Left renal pelvis (tissue), 4 donors: Measurements from ENCODE around the gene ST7. TPM values are rescaled to one million over a fixed set of nuclear protein-coding genes. Genes with fewer than 3 reads are reported as not detected.
"Not testable (repeated sequence)": the region's sequence is repeated elsewhere in the genome, so short reads cannot be mapped to it uniquely, and the experiment has no call there.

Source experiments
- DNase-seq, 4 donors: peaks; one replicate each; pipeline ENCODE4 v3.0.0-alpha.2; 2013; ENCODE audit warnings: low read depth in 4 of 4, low spot score in 3 of 4
- polyA plus RNA-seq, 4 donors: library from polyadenylated mRNA; unstranded; fragments of 120-200 nt; gene quantifications; one replicate each; pipeline ENCODE4 v1.2.1, GENCODE V29; 2013; ENCODE audit not compliant: insufficient read length in 4 of 4

ST7 gene
- polyA plus RNA-seq, 4 donors = 18.4 to 28.5 (median 27.0) TPM

DNA sequence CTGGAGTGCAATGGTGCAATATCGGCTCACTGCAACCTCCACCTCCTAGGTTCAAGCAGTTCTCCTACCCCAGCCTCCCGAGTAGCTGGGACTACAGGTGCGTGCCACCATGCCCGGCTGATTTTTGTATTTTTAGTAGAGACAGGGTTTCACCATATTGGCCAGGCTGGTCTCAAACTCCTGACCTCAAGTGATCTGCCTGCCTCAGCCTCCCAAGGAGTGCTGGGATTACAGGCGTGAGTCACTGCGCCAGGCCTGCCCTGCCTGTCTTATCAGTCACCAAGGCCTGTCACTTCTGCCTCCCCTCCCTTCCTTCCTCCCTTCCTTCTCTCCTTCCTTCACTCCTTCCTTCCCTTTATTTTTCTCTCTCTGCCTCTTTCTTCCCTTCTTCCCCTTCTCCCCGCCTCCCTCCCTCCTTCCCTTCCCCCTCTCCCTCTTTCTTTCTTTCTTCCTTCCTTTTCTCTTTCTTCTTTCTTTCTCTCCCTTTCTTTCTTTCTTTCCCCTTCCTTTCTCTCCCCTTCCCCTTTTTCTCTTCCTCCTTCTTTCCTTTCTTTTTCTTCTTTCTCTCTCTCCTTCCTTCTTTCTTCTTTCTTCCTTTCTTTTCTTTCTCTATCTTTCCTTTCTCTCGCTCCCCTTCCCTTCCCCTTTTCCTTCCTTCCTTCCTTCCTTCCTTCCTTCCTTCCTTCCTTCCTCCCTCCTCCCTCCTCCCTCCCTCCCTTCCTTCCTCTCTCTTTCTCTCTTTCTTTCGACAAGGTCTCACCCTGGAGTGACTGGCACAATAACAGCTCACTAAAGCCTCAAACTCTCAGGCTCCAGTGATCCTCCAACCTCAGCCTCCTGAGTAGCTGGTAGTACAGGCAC lies 3.1 kb upstream of the ST7 start:
- DNase-seq = no peak

DNA sequence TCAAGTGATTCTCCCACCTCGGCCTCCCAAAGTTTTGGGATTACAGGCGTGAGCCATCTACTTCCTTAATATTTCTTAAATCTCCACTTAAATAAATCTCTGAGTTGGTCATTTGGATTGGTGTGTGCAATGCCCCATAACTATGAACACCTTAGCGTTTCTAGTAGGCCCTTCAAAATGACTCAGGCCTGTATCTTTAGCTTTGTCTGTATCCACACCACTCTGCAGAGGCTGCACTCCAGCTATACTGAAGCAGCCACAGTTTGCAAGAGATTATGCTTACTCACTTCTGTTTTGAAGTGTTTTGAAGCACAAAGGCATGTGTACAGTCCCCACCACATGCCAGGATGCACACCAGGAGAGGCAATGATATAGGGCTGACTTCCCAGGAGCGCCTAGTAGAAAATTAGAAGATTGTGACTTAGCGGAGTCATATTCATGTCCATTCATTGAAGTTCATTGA lies 2.4 kb upstream of the ST7 start:
- no peak for DNase-seq

DNA sequence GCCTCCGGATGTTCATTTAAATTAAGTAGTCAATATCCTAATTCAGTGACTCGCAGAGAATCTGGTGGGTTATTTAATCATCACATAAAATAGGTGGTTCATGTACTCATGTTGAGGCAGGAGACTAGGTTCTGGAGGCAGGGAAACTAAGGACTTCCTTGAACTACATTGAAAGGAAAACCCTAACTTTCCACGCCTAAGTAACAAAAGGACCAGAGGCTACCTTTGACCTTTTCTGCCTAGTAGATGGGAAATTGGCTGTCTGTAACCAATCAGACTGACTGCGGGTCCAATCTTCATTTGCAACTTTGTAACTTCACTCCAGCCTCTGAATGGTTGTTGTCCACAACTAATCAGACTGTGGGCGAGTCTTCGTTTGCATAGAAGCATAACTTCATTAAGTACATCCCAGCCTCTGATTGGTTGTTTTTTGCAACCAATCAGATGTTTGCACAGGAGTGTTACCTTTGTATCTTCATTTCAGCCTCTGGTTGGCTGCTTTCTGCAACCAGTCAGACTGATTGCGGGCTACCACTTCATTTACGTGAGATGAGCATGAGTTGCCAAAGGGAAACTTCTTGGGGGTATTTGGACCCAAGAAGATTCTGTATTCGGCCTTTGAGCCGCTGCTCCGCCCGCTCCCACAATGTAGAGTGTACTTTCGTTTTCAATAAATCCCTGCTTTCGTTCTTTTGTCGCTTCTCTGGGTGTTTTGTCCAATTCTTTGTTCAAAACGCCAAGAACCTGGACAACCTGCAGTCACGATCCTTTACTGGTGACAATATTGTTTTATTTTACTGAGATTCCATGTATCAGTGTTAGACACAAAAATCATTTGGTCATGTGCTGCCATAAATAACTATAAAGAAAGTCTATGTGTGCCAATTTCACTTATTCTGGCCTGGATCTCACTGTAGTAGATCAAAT lies 1.7 kb upstream of the ST7 start:
- DNase-seq = no peak

DNA sequence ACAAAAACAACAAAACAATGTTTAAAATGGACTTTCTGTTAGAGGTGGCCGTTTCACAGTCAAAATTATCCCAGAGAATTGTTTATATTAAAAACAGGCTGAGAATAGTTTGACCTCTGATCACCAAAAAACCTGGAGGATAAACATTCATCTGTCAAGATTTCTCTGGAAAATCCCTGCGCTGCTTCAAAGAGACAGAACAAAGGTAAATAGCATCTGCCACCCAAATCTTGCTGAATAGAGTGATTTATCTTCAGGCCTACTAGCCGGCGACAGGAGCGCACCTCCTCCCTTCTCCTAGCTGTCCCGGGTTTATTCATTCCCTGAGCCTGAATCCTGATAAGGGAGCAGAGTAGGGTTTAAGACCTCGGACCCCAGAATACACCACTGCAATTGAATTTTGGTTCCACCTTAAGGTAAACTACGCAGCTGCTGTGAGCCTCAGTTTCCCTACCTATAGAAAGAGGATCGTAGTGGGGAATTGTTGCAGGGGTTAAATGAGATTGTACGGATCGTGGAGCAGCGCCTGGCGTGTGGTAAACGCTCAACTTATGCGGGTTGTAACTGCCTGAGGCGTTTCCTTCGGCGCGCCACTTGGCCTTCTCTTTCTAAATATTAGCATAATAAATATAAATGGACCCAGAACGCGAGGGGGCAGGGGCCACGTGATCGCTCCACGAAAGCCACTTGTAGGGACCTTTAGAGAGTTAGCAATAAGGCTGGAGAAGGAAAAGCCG lies 498 bp upstream of the ST7 start:
- DNase-seq = peak in 2 of 4 donors; percentile 31 to 40

DNA sequence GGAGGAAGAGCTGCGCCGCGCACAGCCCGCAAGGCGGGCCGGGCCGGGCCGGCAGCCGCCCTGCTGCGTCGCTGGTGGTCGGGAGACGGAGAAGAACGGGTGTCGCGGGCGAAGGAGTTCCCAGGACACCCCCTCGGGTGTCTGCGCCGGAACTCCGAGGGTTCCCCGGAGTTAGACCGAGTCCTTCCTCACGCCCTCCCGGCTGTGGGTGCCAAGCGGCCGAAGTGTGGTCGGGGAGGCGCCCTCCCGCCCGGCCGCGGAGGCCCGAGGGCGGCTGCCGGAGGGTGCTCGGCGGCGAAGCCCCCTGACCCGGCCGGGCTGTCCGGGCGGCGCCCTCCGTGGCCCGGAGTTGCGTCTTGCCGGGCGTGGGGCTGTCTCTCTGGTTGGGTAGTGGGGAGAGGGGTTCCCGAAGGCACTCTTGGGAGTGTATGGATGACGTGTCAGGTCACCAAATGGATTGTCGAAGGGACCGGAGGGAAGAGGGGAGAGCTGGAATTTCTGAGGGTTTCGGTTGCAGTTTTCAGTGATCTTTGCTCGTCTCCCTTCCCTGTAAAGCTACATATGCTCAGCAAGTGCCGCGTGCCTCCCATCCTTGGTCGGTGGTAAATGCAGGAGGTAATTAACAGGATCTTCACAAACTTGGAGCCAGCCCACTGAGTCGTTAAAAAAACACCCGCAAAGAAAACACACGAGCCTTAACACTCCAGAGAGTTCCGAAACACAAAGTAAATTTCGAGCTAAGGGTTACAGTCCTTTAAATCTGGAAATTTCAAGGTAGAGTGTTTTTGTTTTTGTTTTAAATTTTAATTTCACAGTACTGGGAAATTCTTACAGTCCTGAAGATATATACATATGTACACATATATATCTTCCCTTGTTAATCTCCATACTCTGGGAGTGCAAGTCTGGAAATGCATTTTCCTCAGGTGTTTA lies 871 bp downstream of the ST7 start:
- peak; percentile 58 to 81 (median 66) for DNase-seq

DNA sequence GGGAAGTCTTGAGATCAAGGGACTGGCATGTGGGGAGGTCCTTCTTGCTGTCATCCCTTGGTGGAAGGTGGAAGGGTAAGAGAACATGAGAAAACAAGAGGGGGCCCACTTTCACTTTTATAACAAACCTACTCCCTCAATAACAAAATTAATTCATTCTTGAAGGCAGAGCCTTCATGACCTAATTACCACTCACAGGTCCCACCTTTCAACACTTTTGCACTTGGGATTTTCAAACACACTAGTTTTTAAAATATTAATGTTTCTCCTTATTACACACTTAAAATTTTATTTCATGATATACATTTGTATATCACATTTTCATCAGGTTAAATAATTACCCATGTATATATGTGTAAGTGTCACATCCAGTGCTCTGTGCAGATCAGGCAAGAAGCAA lies 2.0 kb downstream of the ST7 start:
- DNase-seq = no peak

DNA sequence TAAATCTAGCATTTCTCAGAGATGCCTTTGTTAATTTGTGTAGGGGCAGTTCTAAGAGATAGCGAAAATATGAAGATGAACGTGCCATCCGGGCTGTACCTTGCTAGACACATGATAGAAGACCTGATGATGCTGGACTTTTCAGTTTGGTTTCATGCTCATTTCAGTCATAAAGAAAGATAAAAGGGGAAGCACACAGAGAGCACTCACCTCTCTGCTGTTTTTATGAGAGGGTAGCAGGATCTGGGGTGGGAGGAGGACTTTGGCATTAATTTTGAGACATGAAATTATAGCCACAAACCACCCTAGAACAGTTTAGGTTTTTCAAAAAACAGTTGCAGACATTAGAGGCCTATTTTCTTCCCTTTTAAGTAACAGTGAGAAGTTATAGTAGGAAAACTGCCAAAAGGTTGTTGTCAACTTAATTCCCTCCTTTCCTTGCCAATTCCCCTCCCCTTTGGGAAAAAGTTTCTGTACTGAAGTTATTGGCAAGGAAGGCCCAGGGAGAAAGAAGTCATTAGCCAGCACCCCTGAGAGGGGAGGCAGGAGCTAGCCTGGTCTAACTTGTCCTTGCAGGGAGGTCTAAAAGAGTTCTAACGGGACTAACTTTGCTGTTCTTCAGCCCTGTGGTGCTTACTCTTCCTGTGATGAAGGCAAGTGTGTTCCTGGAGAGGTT lies 2.6 kb downstream of the ST7 start:
- no peak for DNase-seq

DNA sequence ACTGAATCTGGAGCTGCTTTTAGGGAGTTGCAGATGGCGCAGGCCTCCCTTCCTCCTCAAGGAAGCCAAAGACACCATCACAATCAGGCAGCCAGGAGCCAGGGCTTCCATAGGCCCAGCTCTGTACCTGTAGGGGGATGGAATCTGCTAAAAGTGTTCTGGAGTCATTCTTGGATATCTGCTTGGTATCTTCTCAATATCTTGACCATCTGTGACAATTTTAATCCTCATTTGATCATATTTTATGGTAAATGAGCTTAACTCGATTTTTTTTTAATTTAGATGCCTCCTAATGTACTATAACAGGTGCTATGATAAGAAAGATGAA lies 3.1 kb downstream of the ST7 start:
- no peak for DNase-seq

DNA sequence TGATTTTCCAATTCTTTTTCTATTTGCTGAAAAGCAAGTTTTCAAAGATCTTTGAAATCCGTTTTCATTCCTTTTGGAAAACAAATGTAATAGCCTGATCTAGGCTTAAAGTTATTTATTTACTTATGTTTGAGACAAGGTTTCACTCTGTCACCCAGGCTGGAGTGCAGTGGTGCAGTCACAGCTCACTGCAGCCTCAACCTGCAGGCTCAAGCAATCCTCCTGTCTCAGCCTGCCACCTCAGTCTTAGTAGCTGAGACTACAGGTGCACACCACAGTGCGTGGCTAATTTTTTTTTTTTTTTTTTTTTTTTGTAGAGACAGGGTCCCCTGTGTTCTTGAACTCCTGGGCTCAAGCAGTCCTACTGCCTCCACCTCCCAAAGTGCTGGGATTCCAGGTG lies 4.6 kb downstream of the ST7 start:
- DNase-seq = no peak

DNA sequence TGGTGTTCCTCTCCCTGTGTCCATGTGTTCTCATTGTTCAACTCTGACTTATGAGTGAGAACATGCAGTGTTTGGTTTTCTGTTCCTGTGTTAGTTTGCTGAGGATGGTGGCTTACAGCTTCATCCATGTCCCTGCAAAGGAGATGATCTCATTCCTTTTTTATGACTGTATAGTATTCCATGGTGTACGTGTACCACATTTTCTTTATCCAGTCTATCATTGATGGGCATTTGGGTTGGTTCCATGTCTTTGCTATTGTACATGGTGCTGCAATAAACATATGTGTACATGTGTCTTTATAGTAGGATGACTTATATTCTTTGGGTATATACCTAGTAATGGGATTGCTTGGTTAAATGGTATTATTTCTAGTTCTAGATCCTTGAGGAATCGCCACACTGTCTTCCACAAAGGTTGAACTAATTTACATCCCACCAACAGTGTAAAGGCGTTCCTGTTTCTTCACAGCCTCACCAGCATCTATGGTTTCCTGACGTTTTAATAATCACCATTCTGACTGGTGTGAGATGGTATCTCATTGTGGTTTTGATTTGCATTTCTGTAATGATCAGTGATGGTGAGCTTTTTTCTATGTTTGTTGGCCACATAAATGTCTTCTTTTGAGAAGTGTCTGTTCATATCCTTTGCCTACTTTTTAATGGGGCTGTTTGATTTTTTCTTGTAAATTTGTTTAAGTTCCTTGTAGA lies 8.8 kb downstream of the ST7 start:
- DNase-seq = not testable (repeated sequence)

DNA sequence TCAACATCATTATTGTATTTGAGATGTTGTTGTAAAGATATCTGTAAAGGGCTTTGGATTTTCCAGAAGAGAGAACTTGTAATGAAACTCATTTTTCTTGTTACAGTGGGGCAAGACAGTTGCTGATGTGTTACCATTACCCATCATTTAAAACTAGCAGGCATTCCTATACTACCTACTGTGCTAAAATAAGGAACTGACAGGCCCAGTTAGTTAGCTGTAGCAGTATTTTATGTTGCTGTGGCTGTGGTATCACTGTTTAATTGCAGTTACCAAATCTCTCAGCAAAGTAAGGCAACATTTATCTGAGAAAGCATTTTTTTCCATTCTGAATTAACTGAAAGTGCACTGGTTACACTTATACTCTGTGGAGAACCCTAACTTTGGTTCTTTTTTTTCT lies 9.9 kb downstream of the ST7 start:
- DNase-seq = no peak

DNA sequence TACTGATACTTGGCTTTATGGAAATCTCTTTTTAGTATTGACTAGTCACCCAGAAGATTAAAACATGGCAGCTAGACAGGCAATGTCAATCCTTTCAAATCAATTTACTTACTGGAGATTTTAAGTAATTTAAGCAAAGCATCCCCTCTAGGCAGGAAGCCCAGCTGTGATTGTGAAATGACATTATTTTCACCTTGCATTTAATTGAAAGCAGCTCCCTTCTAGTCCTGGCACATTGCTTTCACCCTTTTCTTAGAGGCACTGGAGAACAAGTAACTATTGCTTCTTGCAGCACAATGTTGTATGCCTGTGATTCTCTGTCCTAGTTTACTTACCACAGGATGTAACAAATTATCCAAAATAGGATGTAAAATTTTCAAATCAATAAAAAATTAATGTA lies 13.3 kb downstream of the ST7 start:
- DNase-seq = no peak

DNA sequence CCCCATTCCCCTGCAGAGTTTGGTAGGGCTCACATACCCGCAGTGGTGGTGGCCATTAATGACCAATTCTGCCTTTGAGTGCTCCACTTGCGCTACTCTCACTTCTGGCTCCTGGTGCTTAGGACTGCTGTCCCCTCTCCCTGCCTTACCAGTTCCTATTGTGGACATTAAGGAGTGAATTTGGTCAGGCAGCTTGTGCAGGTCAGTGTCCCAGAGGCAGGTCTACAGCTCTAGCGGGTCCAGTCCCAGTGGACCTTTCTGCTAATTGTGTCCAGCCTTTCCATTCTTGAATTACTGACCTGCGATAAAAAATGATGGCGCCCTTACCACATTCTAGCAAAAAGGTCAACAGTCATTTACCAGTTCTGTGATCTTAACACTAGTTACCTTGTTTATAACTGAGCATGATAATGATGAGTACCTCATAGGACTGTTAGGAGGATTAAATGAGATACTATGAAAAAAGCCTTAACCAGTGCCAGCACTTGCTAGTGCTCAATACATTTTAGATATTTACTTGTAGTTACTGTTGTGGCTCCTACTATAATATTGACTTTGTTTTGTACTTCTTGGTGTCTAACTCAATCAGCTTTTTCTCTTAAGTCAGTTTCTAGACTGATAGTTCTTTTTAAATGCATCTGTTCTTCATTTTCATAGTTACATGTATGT lies 14.1 kb downstream of the ST7 start:
- DNase-seq = no peak

DNA sequence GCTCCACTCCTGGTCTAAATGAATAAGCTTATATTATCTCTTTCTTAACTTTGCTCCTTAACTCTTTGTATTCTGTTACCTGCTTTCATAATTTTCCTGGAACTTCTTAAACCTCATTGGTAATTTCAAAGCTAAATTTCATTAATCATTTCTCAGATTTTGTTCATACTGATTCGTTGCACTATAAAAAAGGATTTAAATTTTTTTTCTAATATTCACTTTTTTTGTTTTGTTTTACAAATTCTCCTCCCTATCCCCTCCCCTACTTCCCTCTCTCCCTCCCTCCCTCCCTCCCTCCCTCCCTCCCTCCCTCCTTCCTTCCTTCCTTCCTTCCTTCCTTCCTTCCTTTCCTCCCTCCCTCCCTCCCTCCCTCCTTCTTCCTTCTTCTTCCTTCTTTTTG lies 14.7 kb downstream of the ST7 start:
- DNase-seq = no peak

DNA sequence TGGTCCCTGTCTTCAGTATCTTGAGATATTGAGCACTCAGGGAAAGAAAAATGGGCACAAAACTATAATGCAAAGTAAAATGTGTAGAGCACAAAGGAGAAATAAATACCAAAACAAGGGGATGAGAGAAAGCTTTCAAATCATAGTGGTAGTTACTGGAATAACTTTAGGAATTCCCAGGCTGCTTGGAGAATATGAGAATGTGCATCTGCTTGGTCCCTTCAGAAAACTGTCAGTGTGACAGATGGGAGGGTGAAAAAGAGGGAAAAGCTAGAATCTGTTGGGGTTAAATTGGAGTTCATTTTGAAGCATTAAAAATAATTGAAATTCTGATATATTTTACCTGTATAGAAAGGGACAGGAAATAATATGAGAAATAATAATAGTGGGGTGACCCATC lies 15.3 kb downstream of the ST7 start:
- no peak for DNase-seq

DNA sequence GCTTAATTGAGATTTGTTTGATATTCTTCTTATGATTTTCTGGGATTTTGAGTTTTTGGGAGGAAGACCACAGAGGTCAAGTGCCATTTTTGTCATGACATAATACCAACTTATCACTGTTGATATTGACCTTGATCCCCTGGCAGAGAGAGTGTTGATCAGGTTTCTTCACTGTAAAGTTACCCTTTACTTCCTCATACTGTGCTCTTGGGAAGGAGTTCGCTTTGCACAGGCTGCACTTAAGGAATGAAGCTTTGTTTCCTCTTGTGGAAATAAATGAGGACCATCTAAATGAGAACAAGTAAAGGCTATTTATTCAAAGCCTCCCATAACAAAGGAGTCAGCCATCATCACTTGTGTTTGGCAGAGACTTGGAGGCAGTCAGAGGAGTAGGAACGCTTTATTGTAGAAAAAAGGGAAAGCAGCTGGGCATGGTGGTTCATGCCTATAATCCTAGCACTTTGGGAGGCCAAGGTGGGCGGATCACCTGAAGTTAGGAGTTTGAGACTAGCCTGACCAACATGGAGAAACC lies 16.1 kb downstream of the ST7 start:
- DNase-seq = no peak

DNA sequence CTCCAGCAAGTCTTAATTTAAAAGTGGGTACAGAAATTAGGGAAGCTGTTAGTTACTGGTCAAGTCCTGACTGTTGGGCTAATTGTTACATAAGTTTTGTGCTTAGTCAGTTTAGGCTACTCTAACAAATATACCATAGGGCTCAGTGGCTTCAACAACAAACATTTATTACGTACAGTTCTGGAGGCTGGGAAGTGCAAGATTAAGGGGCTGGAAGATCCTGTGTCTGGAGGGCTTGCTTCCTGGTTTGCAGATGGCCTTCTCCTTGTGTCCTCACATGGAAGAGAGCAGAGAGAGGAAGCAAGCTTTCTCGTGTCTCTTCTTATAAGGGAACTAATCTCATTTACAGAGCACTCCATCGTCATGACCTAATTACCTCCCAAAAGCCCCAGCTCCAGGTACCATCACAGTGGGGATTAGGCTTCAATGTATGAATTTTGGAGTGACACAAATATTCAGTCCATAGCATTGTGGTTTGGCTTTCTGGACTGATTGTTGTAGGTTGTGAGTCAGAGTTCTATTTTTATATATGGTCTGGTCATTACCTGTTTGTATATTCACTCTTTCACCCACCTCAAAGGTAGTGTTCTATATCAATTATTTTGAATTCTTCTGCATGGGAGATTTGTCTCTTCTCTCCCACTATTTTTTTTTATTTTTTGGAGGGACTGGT lies 17.1 kb downstream of the ST7 start:
- no peak for DNase-seq
